H7 (cell line): ENCODE measurements around the gene FAM117B. TPM values are rescaled to one million over a fixed set of nuclear protein-coding genes. Genes with fewer than 3 reads are reported as not detected.
A peak's percentile ranks its signal among the peaks of the same experiment; 100 is the strongest.

Experiments
- DNase-seq: peaks from one replicate; pipeline ENCODE4 v3.0.0; 2012
- H3K27me3 ChIP-seq: 2 replicates; pipeline ENCODE4 v1.6.0; 2011; ENCODE audit warnings: mild to moderate bottlenecking, low read length; ENCODE audit not compliant: control insufficient read depth, insufficient read depth
- H3K36me3 ChIP-seq: replicated peaks from 2 replicates; pipeline ENCODE4 v1.5.1; 2011; ENCODE audit warnings: low read length; ENCODE audit not compliant: control insufficient read depth, insufficient read depth
- H3K4me3 ChIP-seq: 2 replicates; pipeline ENCODE4 v1.5.1; 2011; ENCODE audit warnings: low read depth, mild to moderate bottlenecking, control low read depth, low read length, moderate library complexity; ENCODE audit not compliant: insufficient read depth
- total RNA-seq: library from RNA; depleted of rRNA; stranded (reverse); fragments of >200 nt; shearing (Covaris generic); gene quantifications from 2 replicates; pipeline ENCODE4 v1.2.3, GENCODE V29; 2014; rRNA removed

FAM117B gene
- 6.9 and 8.1 TPM in 2 replicates for total RNA-seq

DNA sequence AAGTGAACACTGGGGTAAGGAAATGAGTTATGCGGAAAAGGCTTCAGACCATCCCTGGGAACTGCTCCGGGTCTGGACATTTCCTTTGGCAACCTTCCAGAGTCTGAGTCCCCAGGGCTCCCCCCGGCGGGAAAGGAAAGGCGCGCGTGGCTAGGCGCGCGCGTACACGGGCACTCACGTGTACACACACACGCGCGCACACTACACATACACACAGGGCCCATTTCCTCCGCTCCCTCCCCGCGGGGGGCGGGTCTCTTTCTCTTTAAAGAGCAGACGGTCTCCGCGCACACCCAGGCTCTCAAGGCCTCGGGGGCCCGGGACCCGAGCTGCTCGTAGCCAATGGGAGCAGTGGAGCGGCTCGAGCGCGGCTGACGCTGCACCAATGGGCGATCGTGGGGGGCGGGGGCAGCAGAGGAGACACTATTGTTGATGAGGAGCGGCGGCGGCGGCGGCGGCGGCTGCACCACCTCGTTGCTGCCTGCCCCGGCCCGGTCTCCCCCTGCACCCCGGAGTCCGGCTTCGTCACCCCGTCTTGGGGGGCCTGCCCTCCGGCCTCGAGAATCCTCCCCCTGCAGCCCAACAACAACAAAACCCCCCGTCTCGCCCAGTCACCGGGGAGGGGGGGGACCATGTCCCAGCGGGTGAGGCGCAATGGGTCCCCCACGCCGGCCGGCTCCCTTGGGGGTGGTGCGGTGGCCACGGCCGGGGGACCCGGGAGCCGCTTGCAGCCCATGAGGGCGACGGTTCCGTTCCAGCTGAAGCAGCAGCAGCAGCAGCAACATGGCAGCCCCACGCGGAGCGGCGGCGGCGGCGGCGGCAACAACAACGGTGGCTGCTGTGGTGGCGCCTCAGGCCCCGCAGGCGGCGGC, at the start of gene FAM117B:
Gene FAM117B, plus strand, starts transcription at position 414 of the 872 bp plus-strand sequence. Its CDS starts 219 bp downstream, at position 633.
- peak; percentile 97 for DNase-seq
- Histone ChIP-seq H3K36me3 (no peaks in the 10 kb centered on the region), H3K27me3 (no peaks in the 10 kb centered on the region), H3K4me3 (peak within 1 kb of the TSS; percentile 77)

- Histone ChIP-seq H3K36me3 (no peaks in the 10 kb centered on the region), H3K27me3 (no peaks in the 10 kb centered on the region), H3K4me3 (no peak overlapping the region)
- peak; percentile 79 for DNase-seq
Measured at GRCh38 chr2:202588647-202589581, 45.9 kb upstream of the FAM117B start.

DNA sequence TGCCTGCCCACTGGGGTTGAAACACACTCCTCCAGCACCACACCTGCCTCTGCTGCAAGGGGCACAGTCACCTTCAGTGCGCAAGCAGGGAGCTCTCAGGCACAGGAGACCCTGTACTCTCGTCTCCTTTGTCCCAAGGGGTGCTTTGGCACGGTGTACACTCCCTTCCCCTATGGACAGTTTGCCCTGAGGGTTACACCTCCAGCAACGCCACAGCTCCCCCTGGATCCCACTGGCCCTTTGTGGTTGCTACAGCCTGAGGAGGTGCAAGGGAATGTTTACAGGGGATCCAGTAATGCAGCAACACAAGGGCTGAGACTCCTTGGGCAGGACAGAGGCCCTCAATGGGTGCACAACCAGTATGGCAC, 45.2 kb upstream of the FAM117B start:
- H3K4me3 ChIP-seq, result no peak overlapping the region
- H3K27me3 ChIP-seq, result no peaks in the 10 kb centered on the region
- DNase-seq, result peak; percentile 19
- no peaks in the 10 kb centered on the region for H3K36me3 ChIP-seq

- Histone ChIP-seq H3K4me3 (no peak overlapping the region), H3K36me3 (no peaks in the 10 kb centered on the region), H3K27me3 (no peaks in the 10 kb centered on the region)
- DNase-seq, result no peak
Measured at GRCh38 chr2:202592566-202592965, 42.2 kb upstream of the FAM117B start.

GRCh38 chr2:202599105-202599504, 35.7 kb upstream of the FAM117B start:
- DNase-seq, result no peak
- H3K36me3 ChIP-seq, result no peaks in the 10 kb centered on the region
- no peaks in the 10 kb centered on the region for H3K27me3 ChIP-seq

GRCh38 chr2:202599911-202600310, 34.9 kb upstream of the FAM117B start:
- no peaks in the 10 kb centered on the region for H3K36me3 ChIP-seq
- no peak overlapping the region for H3K4me3 ChIP-seq
- no peaks in the 10 kb centered on the region for H3K27me3 ChIP-seq
- no peak for DNase-seq

More at GRCh38 chr2:202599105-202599504, 35.7 kb upstream of the FAM117B start:
- H3K4me3 ChIP-seq, result no peak overlapping the region

DNA sequence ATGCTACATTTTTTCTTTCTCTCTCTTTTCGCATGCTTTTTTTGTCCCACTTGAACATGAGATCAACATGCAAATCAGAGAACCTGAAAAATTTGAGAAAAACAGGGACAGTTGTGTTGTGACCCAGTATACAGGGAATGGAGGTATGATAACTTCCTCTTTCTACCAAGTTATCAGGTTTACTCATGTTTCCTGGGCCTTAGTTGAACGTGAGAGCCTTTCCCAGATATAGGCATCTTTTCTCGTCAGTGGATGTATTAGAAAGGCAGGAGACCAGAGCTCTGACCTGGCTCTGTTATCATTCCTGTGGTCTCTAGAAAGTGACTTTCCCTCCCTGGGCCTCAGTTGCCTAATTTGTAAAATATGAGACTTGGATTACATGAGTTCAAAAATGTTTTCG, 30.1 kb upstream of the FAM117B start:
- Histone ChIP-seq H3K4me3 (no peak overlapping the region), H3K36me3 (no peaks in the 10 kb centered on the region), H3K27me3 (no peaks in the 10 kb centered on the region)
- no peak for DNase-seq

- no peaks in the 10 kb centered on the region for H3K36me3 ChIP-seq
- no peak overlapping the region for H3K4me3 ChIP-seq
- H3K27me3 ChIP-seq, result no peaks in the 10 kb centered on the region
- DNase-seq, result no peak
Measured at GRCh38 chr2:202605174-202605573, 29.6 kb upstream of the FAM117B start.

GRCh38 chr2:202608142-202608852, 26.5 kb upstream of the FAM117B start:
- Histone ChIP-seq H3K36me3 (no peaks in the 10 kb centered on the region), H3K4me3 (no peak overlapping the region), H3K27me3 (no peaks in the 10 kb centered on the region)
- no peak for DNase-seq

DNA sequence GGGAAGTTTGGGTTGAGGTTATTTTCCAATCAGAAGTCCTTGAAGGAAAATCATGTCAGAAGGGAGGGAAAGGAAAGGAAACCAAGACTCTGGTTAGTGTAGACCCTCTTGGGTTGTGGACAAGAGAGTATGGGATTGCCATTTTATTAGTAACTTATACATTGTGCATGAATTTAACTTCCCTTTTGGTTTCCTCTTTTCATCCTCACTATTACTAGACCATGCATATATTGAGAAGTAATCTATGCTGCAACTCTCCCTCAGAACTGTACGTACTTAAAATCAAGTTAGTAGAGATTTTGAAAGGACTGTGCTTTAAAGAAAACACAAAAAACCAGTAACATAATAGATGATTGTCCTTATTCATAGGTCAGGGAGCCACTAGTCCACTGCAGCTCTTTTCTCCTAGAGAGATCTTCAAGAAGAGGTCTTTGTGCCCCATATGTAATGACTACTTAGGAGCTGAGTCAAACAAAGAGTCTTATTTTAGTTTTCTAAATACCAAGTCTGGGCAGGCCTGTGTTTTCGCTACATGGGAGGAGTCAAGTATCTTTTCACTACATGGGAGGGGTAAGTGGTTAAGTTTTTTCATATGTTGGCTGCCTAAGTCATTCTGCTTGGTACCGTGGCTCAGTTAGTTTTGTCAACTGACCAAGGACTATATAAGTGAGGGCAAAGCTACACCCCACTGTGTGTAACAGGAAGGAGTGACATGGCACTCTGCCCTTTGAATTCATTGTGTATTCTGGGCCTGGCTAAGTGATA, 25.2 kb upstream of the FAM117B start:
- DNase-seq, result no peak
- H3K4me3 ChIP-seq, result no peak overlapping the region
- no peaks in the 10 kb centered on the region for H3K36me3 ChIP-seq
- H3K27me3 ChIP-seq, result no peaks in the 10 kb centered on the region

- H3K4me3 ChIP-seq, result no peak overlapping the region
- no peak for DNase-seq
- H3K36me3 ChIP-seq, result no peaks in the 10 kb centered on the region
- H3K27me3 ChIP-seq, result no peaks in the 10 kb centered on the region
Measured at GRCh38 chr2:202610380-202610779, 24.4 kb upstream of the FAM117B start.

GRCh38 chr2:202612145-202612544, 22.6 kb upstream of the FAM117B start:
- Histone ChIP-seq H3K27me3 (no peaks in the 10 kb centered on the region), H3K4me3 (no peak overlapping the region), H3K36me3 (no peaks in the 10 kb centered on the region)
- no peak for DNase-seq

DNA sequence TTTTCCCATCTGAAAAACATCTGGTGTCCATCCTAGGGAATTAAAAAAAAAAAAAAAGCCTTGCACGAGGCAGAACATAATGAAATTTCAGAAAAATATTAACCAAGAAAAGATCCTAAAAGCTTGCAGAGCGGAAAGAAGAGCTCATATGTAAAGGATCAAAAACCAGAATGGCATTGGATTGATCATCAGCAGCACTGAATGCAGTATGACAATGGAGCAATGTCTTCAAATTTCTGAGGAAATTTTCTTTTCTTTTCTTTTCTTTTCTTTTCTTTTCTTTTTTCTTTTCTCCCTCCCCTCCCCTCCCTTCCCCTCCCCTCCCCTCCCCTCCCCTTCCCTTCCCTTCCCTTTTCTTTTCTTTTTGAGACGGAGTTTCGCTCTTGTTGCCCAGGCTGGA, 21.3 kb upstream of the FAM117B start:
- no peak for DNase-seq
- no peak overlapping the region for H3K4me3 ChIP-seq
- H3K27me3 ChIP-seq, result no peaks in the 10 kb centered on the region
- no peaks in the 10 kb centered on the region for H3K36me3 ChIP-seq

DNA sequence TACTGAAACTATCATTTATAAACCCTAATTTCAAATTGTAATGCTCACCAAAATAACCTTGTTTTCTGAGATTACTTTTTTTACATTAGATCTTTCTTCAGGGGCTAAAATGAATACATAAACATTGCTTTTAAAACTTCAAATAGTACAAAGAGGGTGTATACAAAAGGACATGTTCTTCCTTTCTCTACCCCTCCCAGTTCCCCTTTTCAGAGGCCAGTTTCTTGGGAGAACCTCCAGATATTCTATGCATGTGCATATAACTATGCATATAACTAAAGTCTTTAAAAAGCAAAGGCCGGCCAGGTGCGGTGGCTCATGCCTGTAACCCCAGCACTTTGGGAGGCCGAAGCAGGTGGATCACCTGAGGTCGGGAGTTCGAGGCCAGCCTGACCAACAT, 10.6 kb upstream of the FAM117B start:
- Histone ChIP-seq H3K36me3 (no peaks in the 10 kb centered on the region), H3K4me3 (no peak overlapping the region), H3K27me3 (no peaks in the 10 kb centered on the region)
- no peak for DNase-seq
